Hair follicular keratinocyte (primary cell): ENCODE measurements around the gene CCL7. TPM values are rescaled to one million over a fixed set of nuclear protein-coding genes. Genes with fewer than 3 reads are reported as not detected.

ENCODE experiments used
- total RNA-seq: library from RNA; depleted of rRNA; stranded (reverse); fragments of >200 nt; gene quantifications from 2 replicates; pipeline ENCODE4 v1.2.3, GENCODE V29; 2015

Gene CCL7
- not detected in 2 replicates for total RNA-seq

GRCh38 chr17:34269969-34270368, at the start of gene CCL7:
Gene CCL7, plus strand, starts transcription at chr17:34270221. Its CDS starts 70 bp downstream, at chr17:34270291.

GRCh38 chr17:34254651-34255380, 15.2 kb upstream of the CCL7 start, which contains the start of gene CCL2:
Gene CCL2, plus strand, starts transcription at chr17:34255285. Its CDS starts 65 bp downstream, at chr17:34255350.

GRCh38 chr17:34285286-34285792, 15.3 kb downstream of the CCL7 start, which contains the start of gene CCL11:
Gene CCL11, plus strand, starts transcription at chr17:34285742. Its CDS starts 67 bp downstream, at chr17:34285809.

GRCh38 chr17:34319039-34319483, 49.0 kb downstream of the CCL7 start, which contains the start of gene CCL8:
Gene CCL8, plus strand, starts transcription at chr17:34319435. Its CDS starts 67 bp downstream, at chr17:34319502.

Other genes starting within 250 kb of the CCL7 start
- not detected in 2 replicates for gene CCL2, start 14.9 kb upstream of the CCL7 start, total RNA-seq
- gene CCL11, start 15.5 kb downstream of the CCL7 start, total RNA-seq, result not detected in 2 replicates
- gene CCL8, start 49.2 kb downstream of the CCL7 start, total RNA-seq, result not detected in 2 replicates
- not detected in 2 replicates for gene CCL13, start 86.3 kb downstream of the CCL7 start, total RNA-seq
- gene CCL1, start 93.0 kb downstream of the CCL7 start, total RNA-seq, result not detected in 2 replicates